ENCODE data around the gene SLFN13. TPM values are rescaled to one million over a fixed set of nuclear protein-coding genes. Genes with fewer than 3 reads are reported as not detected.

SLFN13 gene
- total RNA-seq, 1 donor: 2.5 TPM

DNA sequence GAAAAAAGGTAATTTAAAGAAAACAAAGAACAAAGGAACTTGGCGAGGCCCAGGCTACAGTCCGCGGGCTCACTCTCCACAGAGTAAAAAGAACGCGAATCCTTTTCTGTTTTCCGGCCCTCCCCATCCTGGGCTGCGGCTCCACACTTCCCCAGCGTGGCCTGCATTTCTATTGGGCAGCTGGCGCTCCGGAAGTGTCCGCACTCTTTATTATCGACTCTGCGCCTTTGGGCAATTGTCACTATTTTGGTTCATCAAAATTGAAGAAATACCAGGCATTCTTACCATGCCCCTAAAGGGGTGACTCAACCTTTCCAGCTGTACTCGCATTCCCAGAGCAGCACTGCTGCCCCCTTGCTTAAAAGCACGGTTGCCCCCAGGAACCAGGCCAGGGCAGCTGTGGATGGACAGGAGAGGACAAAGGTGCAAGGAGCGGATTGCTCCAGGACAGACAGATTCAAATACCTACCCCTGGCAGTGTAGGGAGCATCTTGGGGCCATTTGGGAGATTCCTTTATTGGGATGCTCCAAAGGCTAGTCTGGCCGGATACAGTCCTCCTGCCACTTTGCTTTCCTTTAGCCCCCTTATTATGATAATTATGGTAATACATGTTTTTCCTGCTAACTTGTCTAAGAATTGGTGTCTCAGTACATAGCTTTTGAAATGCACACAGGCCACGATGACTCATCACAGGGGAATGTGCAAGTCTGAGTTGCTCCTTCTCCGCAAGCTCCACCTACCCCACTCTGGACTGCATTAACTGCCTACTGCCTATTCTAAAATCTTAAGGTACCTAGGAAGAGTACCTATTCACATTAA is 15.3 kb downstream of the SLFN13 start:
- TF ChIP-seq, protein P1, sequence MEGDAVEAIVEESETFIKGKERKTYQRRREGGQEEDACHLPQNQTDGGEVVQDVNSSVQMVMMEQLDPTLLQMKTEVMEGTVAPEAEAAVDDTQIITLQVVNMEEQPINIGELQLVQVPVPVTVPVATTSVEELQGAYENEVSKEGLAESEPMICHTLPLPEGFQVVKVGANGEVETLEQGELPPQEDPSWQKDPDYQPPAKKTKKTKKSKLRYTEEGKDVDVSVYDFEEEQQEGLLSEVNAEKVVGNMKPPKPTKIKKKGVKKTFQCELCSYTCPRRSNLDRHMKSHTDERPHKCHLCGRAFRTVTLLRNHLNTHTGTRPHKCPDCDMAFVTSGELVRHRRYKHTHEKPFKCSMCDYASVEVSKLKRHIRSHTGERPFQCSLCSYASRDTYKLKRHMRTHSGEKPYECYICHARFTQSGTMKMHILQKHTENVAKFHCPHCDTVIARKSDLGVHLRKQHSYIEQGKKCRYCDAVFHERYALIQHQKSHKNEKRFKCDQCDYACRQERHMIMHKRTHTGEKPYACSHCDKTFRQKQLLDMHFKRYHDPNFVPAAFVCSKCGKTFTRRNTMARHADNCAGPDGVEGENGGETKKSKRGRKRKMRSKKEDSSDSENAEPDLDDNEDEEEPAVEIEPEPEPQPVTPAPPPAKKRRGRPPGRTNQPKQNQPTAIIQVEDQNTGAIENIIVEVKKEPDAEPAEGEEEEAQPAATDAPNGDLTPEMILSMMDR (IDR thresholded peaks at IDR 0.05; ENCODE audit: extremely low read depth, low read depth, low read length): peak; percentile 28
- peaks cover 15% of the 10 kb centered on the region for H3K4me1 ChIP-seq (ENCODE audit: insufficient read depth, low read length)

DNA sequence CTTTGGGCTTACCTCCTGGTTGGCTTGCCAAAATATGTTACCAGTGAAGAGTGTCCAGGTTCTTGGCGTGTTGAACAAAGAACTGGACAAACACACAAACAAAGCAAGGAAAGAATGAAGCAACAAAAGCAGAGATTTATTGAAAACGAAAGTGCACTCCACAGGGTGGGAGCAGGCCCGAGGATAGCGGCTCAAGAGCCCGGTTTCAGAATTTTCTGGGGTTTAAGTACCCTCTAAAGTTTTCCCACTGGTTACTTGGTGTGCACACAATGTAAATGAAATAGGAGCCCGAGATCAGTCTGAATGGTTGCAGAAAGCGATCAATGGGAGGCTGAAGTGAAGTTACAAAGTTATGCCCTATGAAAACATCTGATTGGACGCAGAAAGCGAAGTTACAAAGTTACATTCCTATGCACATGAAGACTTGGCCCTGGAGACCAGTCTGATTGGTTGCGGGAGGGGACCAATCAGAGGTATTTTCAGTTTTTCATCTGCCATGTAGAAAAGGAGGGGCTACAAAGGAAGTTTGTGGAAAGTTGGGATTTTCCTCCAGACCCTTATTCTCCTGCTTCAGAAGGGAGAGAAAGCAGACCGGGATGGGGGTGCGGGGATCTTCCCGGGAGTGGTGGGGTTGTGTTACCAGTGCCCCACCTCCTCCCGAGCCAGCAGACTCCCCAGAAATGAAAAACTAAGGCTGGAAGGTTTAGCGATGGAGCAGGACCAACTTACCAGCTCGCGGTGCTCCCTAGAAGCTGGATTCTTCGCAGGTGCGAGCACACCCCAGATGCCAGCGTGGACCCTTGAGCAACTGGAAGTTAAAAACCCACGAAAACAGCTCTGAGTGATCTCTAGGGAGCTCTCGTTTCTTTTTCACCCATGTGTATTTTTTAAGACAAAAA is 16.1 kb downstream of the SLFN13 start, which contains the start of gene SLFN12:
Gene SLFN12 (minus strand): TSS at position 325 of the 899 bp plus-strand sequence. CDS start 9,472 bp downstream, outside the sequence.
- H3K27me3 ChIP-seq (ENCODE audit: insufficient read depth, low read length): no peaks in the 10 kb centered on the region
- H2AFZ ChIP-seq (ENCODE audit: low read length): peak within 1 kb of the TSS; percentile 69

More for the DNA sequence above, 15.3 kb downstream of the SLFN13 start:
- Histone ChIP-seq H3K27me3 (ENCODE audit: insufficient read depth, low read length) (no peaks in the 10 kb centered on the region), H3K79me2 (ENCODE audit: insufficient read depth, low read length) (peaks cover 37% of the 10 kb centered on the region), H3K4me2 (ENCODE audit: insufficient read depth, low read length) (peak overlapping the region; percentile 86), H3K36me3 (ENCODE audit: insufficient read depth, low read length) (no peaks in the 10 kb centered on the region), H3K4me3 (ENCODE audit: insufficient read depth, low read length) (peak overlapping the region; percentile 76), H4K20me1 (ENCODE audit: insufficient read depth, low read length) (peaks cover 4% of the 10 kb centered on the region), H2AFZ (ENCODE audit: low read length) (peak overlapping the region; percentile 69), H3K27ac (ENCODE audit: low read depth, low read length) (peak overlapping the region; percentile 86), H3K9me3 (ENCODE audit: low read depth, low read length) (no peaks in the 10 kb centered on the region)
- peak; percentile 85 for DNase-seq (ENCODE audit: insufficient read length, low spot score, missing footprints)

DNA sequence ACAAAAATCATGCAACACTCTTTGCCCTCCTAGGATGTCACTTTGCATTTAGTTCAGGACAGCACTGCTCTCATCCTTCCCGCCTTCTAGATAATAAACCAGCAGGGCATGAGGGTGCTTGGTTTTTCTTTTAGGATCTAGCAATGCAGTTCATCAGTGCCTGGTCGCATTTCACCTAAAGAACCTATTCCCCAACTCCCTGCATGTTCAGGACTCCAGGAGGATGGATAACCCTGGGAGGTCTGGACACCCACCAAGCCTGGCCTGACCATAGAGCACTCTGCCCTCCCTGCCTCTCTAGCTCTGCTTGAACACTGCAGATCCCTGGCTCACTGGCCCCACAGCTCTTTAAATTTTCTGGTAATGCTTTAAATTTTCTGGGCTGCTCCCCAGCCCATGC is 18.9 kb downstream of the SLFN13 start:
- H3K79me2 ChIP-seq (ENCODE audit: insufficient read depth, low read length): peaks cover 53% of the 10 kb centered on the region
- peaks cover 7% of the 10 kb centered on the region for H4K20me1 ChIP-seq (ENCODE audit: insufficient read depth, low read length)
- no peaks in the 10 kb centered on the region for H3K36me3 ChIP-seq (ENCODE audit: insufficient read depth, low read length)
- no peaks in the 10 kb centered on the region for H3K9me3 ChIP-seq (ENCODE audit: low read depth, low read length)
- H3K4me1 ChIP-seq (ENCODE audit: insufficient read depth, low read length): peaks cover 13% of the 10 kb centered on the region
- no peak overlapping the region for H3K4me3 ChIP-seq (ENCODE audit: insufficient read depth, low read length)
- H2AFZ ChIP-seq (ENCODE audit: low read length): no peak overlapping the region
- no peak overlapping the region for H3K27ac ChIP-seq (ENCODE audit: low read depth, low read length)
- no peaks in the 10 kb centered on the region for H3K27me3 ChIP-seq (ENCODE audit: insufficient read depth, low read length)
- no peak for DNase-seq (ENCODE audit: insufficient read length, low spot score, missing footprints)
- TF ChIP-seq, protein P1 (IDR thresholded peaks at IDR 0.05; ENCODE audit: extremely low read depth, low read depth, low read length): no peak
- no peak overlapping the region for H3K4me2 ChIP-seq (ENCODE audit: insufficient read depth, low read length)

More for the DNA sequence above, 16.1 kb downstream of the SLFN13 start, which contains the start of gene SLFN12:
- peaks cover 15% of the 10 kb centered on the region for H3K4me1 ChIP-seq (ENCODE audit: insufficient read depth, low read length)
- H3K4me3 ChIP-seq (ENCODE audit: insufficient read depth, low read length): peak within 1 kb of the TSS; percentile 76
- peaks cover 4% of the 10 kb centered on the region for H4K20me1 ChIP-seq (ENCODE audit: insufficient read depth, low read length)
- peak within 1 kb of the TSS; percentile 86 for H3K27ac ChIP-seq (ENCODE audit: low read depth, low read length)
- H3K79me2 ChIP-seq (ENCODE audit: insufficient read depth, low read length): peaks cover 43% of the 10 kb centered on the region
- no peaks in the 10 kb centered on the region for H3K9me3 ChIP-seq (ENCODE audit: low read depth, low read length)
- DNase-seq (ENCODE audit: insufficient read length, low spot score, missing footprints): peak; percentile 82
- no peaks in the 10 kb centered on the region for H3K36me3 ChIP-seq (ENCODE audit: insufficient read depth, low read length)
- TF ChIP-seq, protein P1 (IDR thresholded peaks at IDR 0.05; ENCODE audit: extremely low read depth, low read depth, low read length): no peak
- H3K4me2 ChIP-seq (ENCODE audit: insufficient read depth, low read length): peak within 1 kb of the TSS; percentile 86
